Breast epithelium (tissue), 3 donors: ENCODE data around the gene RPLP1.

Experiments used
- POLR2A ChIP-seq: fragments of 450-650 bp; IDR thresholded peaks from one replicate; pipeline ENCODE4 v1.6.1; 2016; ENCODE audit warnings: antibody characterized with exemption, mild to moderate bottlenecking, moderate library complexity
- POLR2AphosphoS5 ChIP-seq, 3 donors: sonication (generic); formaldehyde crosslinking; IDR thresholded peaks; one replicate each; pipeline ENCODE4 v1.6.1; 2017; ENCODE audit warnings: antibody characterized with exemption in 3 of 3
- TF ChIP-seq, protein P1 (sequence below), 3 donors: fragments of 450-650 bp; IDR thresholded peaks; one replicate each; pipeline ENCODE4 v1.5.1; 2016 to 2017; ENCODE audit warnings: antibody characterized with exemption in 3 of 3, mild to moderate bottlenecking in 3 of 3, moderate library complexity in 3 of 3

GRCh38 chr15:69434679-69435078 is 17.9 kb upstream of the RPLP1 start:
- TF ChIP-seq, protein P1, sequence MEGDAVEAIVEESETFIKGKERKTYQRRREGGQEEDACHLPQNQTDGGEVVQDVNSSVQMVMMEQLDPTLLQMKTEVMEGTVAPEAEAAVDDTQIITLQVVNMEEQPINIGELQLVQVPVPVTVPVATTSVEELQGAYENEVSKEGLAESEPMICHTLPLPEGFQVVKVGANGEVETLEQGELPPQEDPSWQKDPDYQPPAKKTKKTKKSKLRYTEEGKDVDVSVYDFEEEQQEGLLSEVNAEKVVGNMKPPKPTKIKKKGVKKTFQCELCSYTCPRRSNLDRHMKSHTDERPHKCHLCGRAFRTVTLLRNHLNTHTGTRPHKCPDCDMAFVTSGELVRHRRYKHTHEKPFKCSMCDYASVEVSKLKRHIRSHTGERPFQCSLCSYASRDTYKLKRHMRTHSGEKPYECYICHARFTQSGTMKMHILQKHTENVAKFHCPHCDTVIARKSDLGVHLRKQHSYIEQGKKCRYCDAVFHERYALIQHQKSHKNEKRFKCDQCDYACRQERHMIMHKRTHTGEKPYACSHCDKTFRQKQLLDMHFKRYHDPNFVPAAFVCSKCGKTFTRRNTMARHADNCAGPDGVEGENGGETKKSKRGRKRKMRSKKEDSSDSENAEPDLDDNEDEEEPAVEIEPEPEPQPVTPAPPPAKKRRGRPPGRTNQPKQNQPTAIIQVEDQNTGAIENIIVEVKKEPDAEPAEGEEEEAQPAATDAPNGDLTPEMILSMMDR (IDR thresholded peaks at IDR 0.05): no peak
- TF ChIP-seq POLR2AphosphoS5 (IDR thresholded peaks at IDR 0.05) (no peak), POLR2A (no peak)
